Measurements from ENCODE around the gene SLFN14.

GRCh38 chr17:35596072-35596471 lies 35.5 kb upstream of the SLFN14 start:
- no peak for TF ChIP-seq EZH2 (IDR thresholded peaks at IDR 0.05; ENCODE audit: borderline replicate concordance, low read depth, low read length, severe bottlenecking)
- no peak for TF ChIP-seq CTCF (IDR thresholded peaks at IDR 0.05; ENCODE audit: borderline replicate concordance, extremely low read depth, low read length, poor library complexity, severe bottlenecking)
